ENCODE results near the gene CYP27C1.

Gene CYP27C1

GRCh38 chr2:127187831-127188230 is 32.3 kb downstream of the CYP27C1 start:
- TF ChIP-seq, protein P1, sequence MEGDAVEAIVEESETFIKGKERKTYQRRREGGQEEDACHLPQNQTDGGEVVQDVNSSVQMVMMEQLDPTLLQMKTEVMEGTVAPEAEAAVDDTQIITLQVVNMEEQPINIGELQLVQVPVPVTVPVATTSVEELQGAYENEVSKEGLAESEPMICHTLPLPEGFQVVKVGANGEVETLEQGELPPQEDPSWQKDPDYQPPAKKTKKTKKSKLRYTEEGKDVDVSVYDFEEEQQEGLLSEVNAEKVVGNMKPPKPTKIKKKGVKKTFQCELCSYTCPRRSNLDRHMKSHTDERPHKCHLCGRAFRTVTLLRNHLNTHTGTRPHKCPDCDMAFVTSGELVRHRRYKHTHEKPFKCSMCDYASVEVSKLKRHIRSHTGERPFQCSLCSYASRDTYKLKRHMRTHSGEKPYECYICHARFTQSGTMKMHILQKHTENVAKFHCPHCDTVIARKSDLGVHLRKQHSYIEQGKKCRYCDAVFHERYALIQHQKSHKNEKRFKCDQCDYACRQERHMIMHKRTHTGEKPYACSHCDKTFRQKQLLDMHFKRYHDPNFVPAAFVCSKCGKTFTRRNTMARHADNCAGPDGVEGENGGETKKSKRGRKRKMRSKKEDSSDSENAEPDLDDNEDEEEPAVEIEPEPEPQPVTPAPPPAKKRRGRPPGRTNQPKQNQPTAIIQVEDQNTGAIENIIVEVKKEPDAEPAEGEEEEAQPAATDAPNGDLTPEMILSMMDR (IDR thresholded peaks at IDR 0.05; ENCODE audit: low read depth, low read length), result no peak
- no peak for DNase-seq (ENCODE audit: extremely low read depth, low read depth)

DNA sequence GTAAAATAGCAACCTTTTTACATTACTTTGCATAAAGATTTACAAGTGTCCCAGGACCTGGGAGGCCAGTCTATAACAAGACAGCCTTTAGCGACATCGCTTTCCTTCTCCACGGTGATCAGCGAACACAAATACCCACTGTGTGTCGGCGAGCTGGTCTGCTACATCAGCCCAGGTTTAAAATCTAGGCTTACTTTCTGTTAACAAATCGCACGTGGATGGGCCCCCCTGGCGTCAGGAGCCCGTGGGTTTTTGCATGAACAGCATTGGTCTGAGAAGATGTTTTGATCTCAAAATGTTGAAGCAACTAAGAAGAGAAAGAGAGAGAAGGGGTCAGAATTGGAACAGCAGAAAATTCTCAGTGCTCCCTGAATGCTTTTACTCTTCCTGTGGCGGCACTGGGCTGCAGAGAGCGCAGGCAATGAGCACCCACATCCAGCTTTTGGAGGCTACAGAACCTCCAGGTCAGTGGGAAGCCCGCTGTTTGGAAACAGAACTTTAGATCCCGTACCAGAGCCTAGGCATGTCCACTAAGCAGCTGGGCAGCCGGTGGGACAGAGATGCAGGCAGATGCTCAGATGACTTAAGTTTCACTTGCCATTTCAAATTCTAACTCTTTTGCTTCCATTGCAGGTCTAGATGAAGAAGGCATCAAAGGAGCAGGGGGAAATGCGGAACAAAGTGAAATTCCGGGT is 32.9 kb downstream of the CYP27C1 start:
- DNase-seq (ENCODE audit: extremely low read depth, low read depth), result no peak
- TF ChIP-seq, protein P1 (IDR thresholded peaks at IDR 0.05; ENCODE audit: low read depth, low read length), result no peak

GRCh38 chr2:127185705-127186104 is 34.4 kb downstream of the CYP27C1 start:
- TF ChIP-seq, protein P1 (IDR thresholded peaks at IDR 0.05; ENCODE audit: low read depth, low read length), result no peak

GRCh38 chr2:127185093-127185492 is 35.0 kb downstream of the CYP27C1 start:
- DNase-seq (ENCODE audit: extremely low read depth, low read depth), result no peak

More at GRCh38 chr2:127185705-127186104, 34.4 kb downstream of the CYP27C1 start:
- no peak for DNase-seq (ENCODE audit: extremely low read depth, low read depth)

GRCh38 chr2:127183771-127184170 is 36.3 kb downstream of the CYP27C1 start:
- no peak for DNase-seq (ENCODE audit: extremely low read depth, low read depth)
- TF ChIP-seq, protein P1 (IDR thresholded peaks at IDR 0.05; ENCODE audit: low read depth, low read length), result no peak

More at GRCh38 chr2:127185093-127185492, 35.0 kb downstream of the CYP27C1 start:
- TF ChIP-seq, protein P1 (IDR thresholded peaks at IDR 0.05; ENCODE audit: low read depth, low read length), result no peak

- TF ChIP-seq, protein P1 (IDR thresholded peaks at IDR 0.05; ENCODE audit: low read depth, low read length), result no peak
- DNase-seq (ENCODE audit: extremely low read depth, low read depth), result no peak
Measured at GRCh38 chr2:127182626-127183458, 37.3 kb downstream of the CYP27C1 start.

GRCh38 chr2:127181851-127182250 is 38.2 kb downstream of the CYP27C1 start:
- DNase-seq (ENCODE audit: extremely low read depth, low read depth), result no peak
- TF ChIP-seq, protein P1 (IDR thresholded peaks at IDR 0.05; ENCODE audit: low read depth, low read length), result no peak

Measured in AG09319 (cell line).